GM12872 (cell line): ENCODE results near the gene NUPR1.

Experiments used
- CTCF ChIP-seq: IDR thresholded peaks from 3 replicates; pipeline ENCODE4 v1.5.1; 2011; ENCODE audit warnings: low read depth, mild to moderate bottlenecking, low read length, moderate library complexity; ENCODE audit not compliant: insufficient read depth

NUPR1 gene

GRCh38 chr16:28528463-28528867 is 10.3 kb downstream of the NUPR1 start:
- TF ChIP-seq CTCF: no peak

- no peak for TF ChIP-seq CTCF
These were observed 10.8 kb downstream of the NUPR1 start for GRCh38 chr16:28527985-28528384.

GRCh38 chr16:28526201-28527099 is 12.3 kb downstream of the NUPR1 start:
- TF ChIP-seq CTCF: no peak

GRCh38 chr16:28524681-28525171 is 14.0 kb downstream of the NUPR1 start:
- no peak for TF ChIP-seq CTCF

- no peak for TF ChIP-seq CTCF
These were observed 16.0 kb downstream of the NUPR1 start for GRCh38 chr16:28522792-28523191.

- no peak for TF ChIP-seq CTCF
These were observed 17.3 kb downstream of the NUPR1 start for GRCh38 chr16:28521436-28521835.

- TF ChIP-seq CTCF: no peak
These were observed 18.1 kb downstream of the NUPR1 start for GRCh38 chr16:28520672-28521071.
